GM10266 (cell line): ENCODE measurements around the gene TEX47.

Experiments
- DNase-seq: peaks from one replicate; pipeline ENCODE4 v3.0.0; 2012; ENCODE audit errors: extremely low spot score
- CTCF ChIP-seq: IDR thresholded peaks from 2 replicates; pipeline ENCODE4 v1.5.1; 2012; ENCODE audit warnings: mild to moderate bottlenecking, low read depth; ENCODE audit not compliant: control insufficient read depth, insufficient read depth; ENCODE audit errors: missing control alignments

Gene TEX47

DNA sequence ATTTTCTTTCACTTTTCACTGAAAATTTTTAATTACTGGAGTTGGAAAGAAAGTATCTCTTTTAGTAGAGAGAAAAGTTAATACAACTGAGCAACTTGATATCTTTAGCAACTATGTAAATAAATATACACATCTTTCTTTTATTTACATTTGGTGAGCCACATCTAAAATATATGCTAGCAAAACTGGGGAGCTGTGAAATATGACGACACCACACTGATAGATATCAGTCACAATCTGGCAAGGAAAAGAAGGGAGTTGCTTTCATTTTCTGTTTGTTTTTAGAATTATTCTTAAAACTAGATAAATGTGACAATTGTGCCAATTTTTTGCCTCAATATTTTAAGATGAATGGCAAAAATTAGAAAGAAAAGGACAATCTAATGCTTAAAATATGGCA is 38.7 kb downstream of the TEX47 start:
- no peak for TF ChIP-seq CTCF
- DNase-seq: no peak

DNA sequence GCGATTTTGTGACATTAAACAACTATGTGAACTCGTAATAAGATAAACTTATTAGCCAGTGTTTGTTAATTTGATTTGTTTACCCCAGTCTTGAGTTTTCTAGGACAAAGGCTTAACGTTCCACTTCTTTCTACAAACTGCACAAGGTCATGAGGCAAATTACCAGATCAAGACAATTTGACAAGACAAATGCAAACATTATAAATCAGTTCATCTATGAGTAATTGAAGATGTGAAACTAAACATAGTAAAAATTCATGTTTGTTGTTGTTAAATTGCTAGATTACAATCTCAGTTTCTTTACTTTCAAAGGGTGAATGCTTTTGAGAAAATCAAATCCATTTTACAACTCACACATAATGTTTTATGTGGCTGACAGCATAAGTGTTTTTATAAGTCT is 49.4 kb downstream of the TEX47 start:
- DNase-seq: no peak
- TF ChIP-seq CTCF: no peak
